ENCODE results near the gene SUPT4H1. TPM values are rescaled to one million over a fixed set of nuclear protein-coding genes. Genes with fewer than 3 reads are reported as not detected.

The SUPT4H1 gene
- total and polyA plus RNA-seq, 9 of the 15 experiments (the other 6 are each of a cell fraction or from before 2014, with no cell fraction given): 62.1 to 320 (median 117) TPM

GRCh38 chr17:58330997-58331814, 20.8 kb downstream of the SUPT4H1 start (continued):
- TF ChIP-seq SOX6 (IDR thresholded peaks at IDR 0.05) (no peak), MIER1 (IDR thresholded peaks at IDR 0.05; ENCODE audit: low read depth) (no peak), ZBTB49 (CRISPR knock-in tag; IDR thresholded peaks at IDR 0.05; ENCODE audit: borderline replicate concordance) (no peak), LARP7 (IDR thresholded peaks at IDR 0.05) (no peak), ZNF395 (CRISPR knock-in tag; IDR thresholded peaks at IDR 0.05) (no peak), GATA2 (CRISPR knock-in tag; IDR thresholded peaks at IDR 0.05) (no peak), HDAC2 (IDR thresholded peaks at IDR 0.05) (no peak; the same call in 1 of the 2 replicates), SRF (CRISPR knock-in tag; IDR thresholded peaks at IDR 0.05) (peak; percentile 51 to 61; a peak in 3 of 4 replicates), SAFB (IDR thresholded peaks at IDR 0.05; ENCODE audit: borderline replicate concordance, low read depth, low read length) (no peak), ZFP1 (CRISPR knock-in tag; IDR thresholded peaks at IDR 0.05) (peak; percentile 38; the same call in 1 of the 2 replicates), ZNF274 (IDR thresholded peaks at IDR 0.05; ENCODE audit: borderline replicate concordance, low read depth, low read length) (no peak), GTF2F1 (IDR thresholded peaks at IDR 0.05; ENCODE audit: low read depth, low read length) (0 out of 2 replicates have a peak, but pooled peaks have one; percentile 43), ZBTB43 (CRISPR knock-in tag; IDR thresholded peaks at IDR 0.05) (no peak), HOMEZ (CRISPR knock-in tag; IDR thresholded peaks at IDR 0.05) (no peak), BMI1 (IDR thresholded peaks at IDR 0.05; ENCODE audit: low read length) (no peak), ZNF212 (CRISPR knock-in tag; IDR thresholded peaks at IDR 0.05) (no peak), WHSC1 (IDR thresholded peaks at IDR 0.05; ENCODE audit: low read length) (no peak), BHLHE40 (IDR thresholded peaks at IDR 0.05; ENCODE audit: low read length) (no peak; the same call in 1 of the 2 replicates), NRF1 (conservative IDR thresholded peaks at IDR 0.05 in 1 of 2, IDR thresholded peaks at IDR 0.05 in 1 of 2) (no peak), ARHGAP35 (IDR thresholded peaks at IDR 0.05; ENCODE audit: partially characterized antibody) (no peak), MAX (CRISPR knock-in tag; IDR thresholded peaks at IDR 0.05) (peak; percentile 69; the same call in 1 of the 2 replicates), NCOA4 (IDR thresholded peaks at IDR 0.05; ENCODE audit: partially characterized antibody) (no peak), CHCHD3 (CRISPR knock-in tag; IDR thresholded peaks at IDR 0.05) (no peak)
